Measurements from ENCODE around the gene CMTM4. TPM values are rescaled to one million over a fixed set of nuclear protein-coding genes. Genes with fewer than 3 reads are reported as not detected.

The CMTM4 gene
- total RNA-seq, 1 experiment from 2014 or later, result 77.8 TPM

- TF ChIP-seq REST (IDR thresholded peaks at IDR 0.05; ENCODE audit: low read depth) (no peak), EGR1 (IDR thresholded peaks at IDR 0.05; ENCODE audit: low read depth) (no peak), FOSL1 (IDR thresholded peaks at IDR 0.05; ENCODE audit: low read depth) (no peak), ATF3 (IDR thresholded peaks at IDR 0.05) (no peak), ELF1 (IDR thresholded peaks at IDR 0.05; ENCODE audit: borderline replicate concordance, low read depth) (no peak), ZBTB33 (IDR thresholded peaks at IDR 0.05; ENCODE audit: extremely low read depth, insufficient replicate concordance, low read length) (no peak), ZFX (IDR thresholded peaks at IDR 0.05) (no peak), CEBPB (IDR thresholded peaks at IDR 0.05; ENCODE audit: low read depth) (no peak)
These were observed 79.5 kb downstream of the CMTM4 start (continued) for GRCh38 chr16:66617010-66617434.

- H3K27ac ChIP-seq (ENCODE audit: low read depth, low read length), result no peak overlapping the region
- ATAC-seq (no peak), DNase-seq (ENCODE audit: low read depth, low spot score) (no peak)
- H3K9ac ChIP-seq (ENCODE audit: low read length), result no peak overlapping the region
- intact Hi-C loops (cut with micrococcal nuclease), result no loop called here
- H3K9me2 ChIP-seq (ENCODE audit: insufficient read depth), result no peaks in the 10 kb centered on the region
- H3K4me1 ChIP-seq (ENCODE audit: control insufficient read depth in 1 of 2, insufficient read depth in 2 of 2, low read length in 2 of 2), result peaks cover 25 to 33% of the 10 kb centered on the region in 2 experiments
- BruUV-seq (replicated peaks), result no TSS peak
- CTCF ChIA-PET, result interaction anchor here (4.3 kb wide), 1 partner anchor 8 kb away, joined by 41 read pairs; no protein-coding TSS in a partner anchor
- no peak overlapping the region for H2AFZ ChIP-seq (ENCODE audit: low read depth, low read length, poor library complexity, severe bottlenecking)
- H3K27me3 ChIP-seq (ENCODE audit: insufficient read depth, low read length), result no peaks in the 10 kb centered on the region
- no peak overlapping the region for H3K4me2 ChIP-seq (ENCODE audit: low read length)
- H4K20me1 ChIP-seq (ENCODE audit: insufficient read depth), result no peaks in the 10 kb centered on the region
- H3K79me2 ChIP-seq (ENCODE audit: insufficient read depth, low read length), result no peaks in the 10 kb centered on the region
- RAD21 ChIA-PET (ENCODE audit: low non-redundant PET in 1 of 2, low total read pairs in 2 of 2, uncharacterized antibody in 2 of 2, unreplicated experiment in 2 of 2), result no interaction called here
- H3K9me3 ChIP-seq (ENCODE audit: control insufficient read depth in 1 of 2, insufficient read depth in 1 of 2, low read depth in 1 of 2, low read length in 2 of 2), result no peaks in the 10 kb centered on the region
- H3K4me3 ChIP-seq (replicated peaks in 1 of 2; ENCODE audit: low read depth in 1 of 2, low read length in 2 of 2), result no peak overlapping the region
- TF ChIP-seq EZH2 (IDR thresholded peaks at IDR 0.05) (no peak), TCF7L2 (IDR thresholded peaks at IDR 0.05; ENCODE audit: borderline replicate concordance, extremely low read depth, insufficient read depth, insufficient read length) (no peak), CEBPB (IDR thresholded peaks at IDR 0.05; ENCODE audit: low read depth) (no peak), JUND (IDR thresholded peaks at IDR 0.05) (no peak), CBX3 (IDR thresholded peaks at IDR 0.05; ENCODE audit: low read depth) (no peak), EZH2phosphoT487 (IDR thresholded peaks at IDR 0.05; ENCODE audit: borderline replicate concordance) (no peak), ZFX (IDR thresholded peaks at IDR 0.05) (no peak), ZBTB33 (IDR thresholded peaks at IDR 0.05; ENCODE audit: extremely low read depth, insufficient replicate concordance, low read length) (no peak), ELF1 (IDR thresholded peaks at IDR 0.05; ENCODE audit: borderline replicate concordance, low read depth) (no peak), SIN3A (IDR thresholded peaks at IDR 0.05; ENCODE audit: low read depth) (no peak), POLR2AphosphoS5 (IDR thresholded peaks at IDR 0.05; ENCODE audit: low read depth, low read length) (no peak), ZNF274 (IDR thresholded peaks at IDR 0.05; ENCODE audit: low read depth, low read length) (no peak)
- peaks cover 6 to 23% of the 10 kb centered on the region in 2 experiments; a peak in 2 of 4 replicates for H3K36me3 ChIP-seq (ENCODE audit: control insufficient read depth in 1 of 2, insufficient read depth in 2 of 2, low read length in 2 of 2)
- POLR2A ChIA-PET, result no interaction called here
These were observed 80.0 kb downstream of the CMTM4 start for GRCh38 chr16:66616592-66616991.

Data from HCT116 (cell line).